Measurements from ENCODE around the gene CDH7.

The CDH7 gene

GRCh38 chr18:65869527-65869926 lies 118.7 kb downstream of the CDH7 start:
- TF ChIP-seq Cebpa-rat (IDR thresholded peaks at IDR 0.05), result no peak
- Histone ChIP-seq H3K27me3 (no peaks in the 10 kb centered on the region), H3K9me3 (replicated peaks in 1 of 11) (no peaks in the 10 kb centered on the region), H3K4me2 (no peak overlapping the region), H3K4me3 (no peak overlapping the region), H3K9ac (no peak overlapping the region), H3K27ac (no peak overlapping the region), H3K4me1 (no peaks in the 10 kb centered on the region), H3K36me3 (no peaks in the 10 kb centered on the region), H4K20me1 (no peaks in the 10 kb centered on the region)

GRCh38 chr18:65876310-65876709 lies 125.5 kb downstream of the CDH7 start:
- Histone ChIP-seq H3K27me3 (no peaks in the 10 kb centered on the region), H3K27ac (no peak overlapping the region), H3K9ac (no peak overlapping the region), H3K4me2 (no peak overlapping the region), H3K4me3 (no peak overlapping the region), H3K36me3 (no peaks in the 10 kb centered on the region), H3K4me1 (no peaks in the 10 kb centered on the region), H3K9me3 (replicated peaks in 1 of 11) (no peaks in the 10 kb centered on the region), H4K20me1 (no peaks in the 10 kb centered on the region)
- TF ChIP-seq Cebpa-rat (IDR thresholded peaks at IDR 0.05), result no peak

GRCh38 chr18:65897292-65897691 lies 146.5 kb downstream of the CDH7 start:
- Histone ChIP-seq H3K27ac (no peak overlapping the region), H3K4me2 (no peak overlapping the region), H4K20me1 (no peaks in the 10 kb centered on the region), H3K4me3 (no peak overlapping the region), H3K27me3 (no peaks in the 10 kb centered on the region), H3K36me3 (no peaks in the 10 kb centered on the region), H3K9me3 (replicated peaks in 1 of 11) (no peaks in the 10 kb centered on the region), H3K9ac (no peak overlapping the region), H3K4me1 (no peaks in the 10 kb centered on the region)
- no peak for TF ChIP-seq Cebpa-rat (IDR thresholded peaks at IDR 0.05)

DNA sequence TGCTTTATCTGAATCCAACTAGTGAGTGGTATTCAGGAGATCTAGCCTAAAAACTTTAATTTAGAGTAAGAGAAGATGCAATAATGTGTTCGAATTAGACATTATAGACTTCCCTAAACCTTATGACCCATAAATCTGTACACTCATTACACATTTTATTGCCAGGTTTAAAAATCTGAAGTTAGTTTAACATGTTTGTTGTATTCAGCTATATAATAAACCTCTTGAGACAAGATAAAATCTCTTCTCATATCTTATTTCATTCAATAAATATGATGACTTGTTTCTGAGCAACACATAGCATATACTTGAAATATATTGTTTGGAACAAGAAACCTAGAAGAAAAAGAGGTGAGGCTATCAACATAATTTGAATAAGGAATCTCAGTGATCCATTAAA lies 150.7 kb downstream of the CDH7 start:
- TF ChIP-seq Cebpa-rat (IDR thresholded peaks at IDR 0.05), result no peak

GRCh38 chr18:65906621-65907034 lies 155.8 kb downstream of the CDH7 start:
- Histone ChIP-seq H3K4me3 (no peak overlapping the region), H3K27me3 (no peaks in the 10 kb centered on the region), H3K9ac (no peak overlapping the region), H3K36me3 (no peaks in the 10 kb centered on the region), H3K27ac (no peak overlapping the region), H4K20me1 (no peaks in the 10 kb centered on the region), H3K4me1 (no peaks in the 10 kb centered on the region), H3K4me2 (no peak overlapping the region), H3K9me3 (replicated peaks in 1 of 11) (no peaks in the 10 kb centered on the region)
- no peak for TF ChIP-seq Cebpa-rat (IDR thresholded peaks at IDR 0.05)

More for the DNA sequence above, 150.7 kb downstream of the CDH7 start:
- Histone ChIP-seq H3K4me3 (no peak overlapping the region), H3K9me3 (replicated peaks in 1 of 11) (no peaks in the 10 kb centered on the region), H3K4me1 (no peaks in the 10 kb centered on the region), H4K20me1 (no peaks in the 10 kb centered on the region), H3K36me3 (no peaks in the 10 kb centered on the region), H3K9ac (no peak overlapping the region), H3K27ac (no peak overlapping the region), H3K27me3 (no peaks in the 10 kb centered on the region), H3K4me2 (no peak overlapping the region)

- no peak overlapping the region for H3K27ac ChIP-seq
- no peak for TF ChIP-seq Cebpa-rat (IDR thresholded peaks at IDR 0.05)
- H3K9me3 ChIP-seq (replicated peaks in 1 of 11), result no peaks in the 10 kb centered on the region
- H3K4me3 ChIP-seq, result no peak overlapping the region
- H3K4me1 ChIP-seq, result no peaks in the 10 kb centered on the region
- no peak overlapping the region for H3K9ac ChIP-seq
- no peaks in the 10 kb centered on the region for H3K36me3 ChIP-seq
- H3K27me3 ChIP-seq, result no peaks in the 10 kb centered on the region
- H3K4me2 ChIP-seq, result no peak overlapping the region
- no peaks in the 10 kb centered on the region for H4K20me1 ChIP-seq
These were observed 156.5 kb downstream of the CDH7 start for GRCh38 chr18:65907281-65907680.

DNA sequence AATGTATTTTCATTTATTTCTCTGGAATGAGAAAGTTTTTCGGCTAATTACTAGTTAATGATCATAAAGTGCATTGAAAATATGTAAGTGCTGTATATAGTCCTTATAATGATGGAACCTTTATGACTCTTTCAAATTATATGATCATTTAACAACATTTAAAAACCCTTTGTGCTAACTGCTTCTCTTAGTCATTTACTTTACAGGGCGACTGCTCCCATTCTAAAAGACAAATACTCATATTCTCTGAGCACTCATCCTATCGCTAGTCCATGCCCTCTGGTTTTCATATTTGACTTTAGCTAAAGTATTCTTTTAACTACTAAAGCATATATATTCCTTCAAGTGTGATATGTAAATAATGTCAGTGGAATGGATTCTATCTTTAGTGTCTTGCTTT lies 168.2 kb downstream of the CDH7 start:
- TF ChIP-seq Cebpa-rat (IDR thresholded peaks at IDR 0.05), result no peak
- Histone ChIP-seq H3K27ac (no peak overlapping the region), H4K20me1 (no peaks in the 10 kb centered on the region), H3K4me2 (no peak overlapping the region), H3K27me3 (no peaks in the 10 kb centered on the region), H3K9me3 (replicated peaks in 1 of 11) (no peaks in the 10 kb centered on the region), H3K36me3 (no peaks in the 10 kb centered on the region), H3K9ac (no peak overlapping the region), H3K4me1 (no peaks in the 10 kb centered on the region), H3K4me3 (no peak overlapping the region)

DNA sequence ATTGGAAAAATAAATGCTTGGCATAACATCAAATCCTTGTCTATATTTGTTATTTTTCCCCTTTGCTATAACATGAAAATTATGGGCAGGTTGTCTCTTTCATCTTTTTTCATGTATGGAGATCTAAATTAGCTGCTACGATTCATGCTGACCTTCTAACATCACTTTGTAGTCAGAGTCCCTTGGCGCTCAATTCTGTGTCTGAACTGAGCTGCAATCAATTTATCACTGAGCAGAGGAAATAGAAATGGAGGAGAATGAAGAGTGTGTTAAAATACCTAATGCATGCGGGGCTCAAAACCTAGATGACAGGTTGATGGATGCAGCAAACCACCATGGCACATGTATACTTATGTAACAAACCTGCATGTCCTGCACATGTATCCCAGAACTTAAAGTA lies 168.9 kb downstream of the CDH7 start:
- Histone ChIP-seq H3K4me2 (no peak overlapping the region), H3K9me3 (replicated peaks in 1 of 11) (no peaks in the 10 kb centered on the region), H3K36me3 (no peaks in the 10 kb centered on the region), H3K27me3 (no peaks in the 10 kb centered on the region), H3K27ac (no peak overlapping the region), H3K4me3 (no peak overlapping the region), H3K4me1 (no peaks in the 10 kb centered on the region), H4K20me1 (no peaks in the 10 kb centered on the region), H3K9ac (no peak overlapping the region)
- TF ChIP-seq Cebpa-rat (IDR thresholded peaks at IDR 0.05), result no peak

- Histone ChIP-seq H3K36me3 (no peaks in the 10 kb centered on the region), H3K4me1 (no peaks in the 10 kb centered on the region), H3K4me3 (no peak overlapping the region), H3K27ac (no peak overlapping the region), H3K9me3 (replicated peaks in 1 of 11) (no peaks in the 10 kb centered on the region), H4K20me1 (no peaks in the 10 kb centered on the region), H3K4me2 (no peak overlapping the region), H3K9ac (no peak overlapping the region), H3K27me3 (no peaks in the 10 kb centered on the region)
- no peak for TF ChIP-seq Cebpa-rat (IDR thresholded peaks at IDR 0.05)
These were observed 171.3 kb downstream of the CDH7 start for GRCh38 chr18:65922103-65922502.

GRCh38 chr18:65924904-65925303 lies 174.1 kb downstream of the CDH7 start:
- TF ChIP-seq Cebpa-rat (IDR thresholded peaks at IDR 0.05), result no peak
- Histone ChIP-seq H3K27me3 (no peaks in the 10 kb centered on the region), H3K4me2 (no peak overlapping the region), H3K36me3 (no peaks in the 10 kb centered on the region), H3K4me3 (no peak overlapping the region), H3K27ac (no peak overlapping the region), H3K9me3 (replicated peaks in 1 of 11) (no peaks in the 10 kb centered on the region), H3K4me1 (no peaks in the 10 kb centered on the region), H4K20me1 (no peaks in the 10 kb centered on the region), H3K9ac (no peak overlapping the region)

GRCh38 chr18:65934874-65935273 lies 184.1 kb downstream of the CDH7 start:
- TF ChIP-seq Cebpa-rat (IDR thresholded peaks at IDR 0.05), result no peak
- Histone ChIP-seq H4K20me1 (no peaks in the 10 kb centered on the region), H3K36me3 (no peaks in the 10 kb centered on the region), H3K4me1 (no peaks in the 10 kb centered on the region), H3K4me3 (no peak overlapping the region), H3K9me3 (replicated peaks in 1 of 11) (no peaks in the 10 kb centered on the region), H3K9ac (no peak overlapping the region), H3K27me3 (no peaks in the 10 kb centered on the region), H3K27ac (no peak overlapping the region), H3K4me2 (no peak overlapping the region)
